GM23338 (cell line): ENCODE data around the gene DMD. TPM values are rescaled to one million over a fixed set of nuclear protein-coding genes. Genes with fewer than 3 reads are reported as not detected.

Experiments
- ATAC-seq: fragments of 200-7000 bp; cut with Tn5 transposase; 3 replicates; pipeline ENCODE4 v1.9.1; 2020
- DNase-seq: peaks from one replicate; pipeline ENCODE4 v3.0.0-alpha.2; 2015; ENCODE audit warnings: low spot score
- H2AFZ ChIP-seq: fragments of 200-600 bp; sonication (generic); 2 replicates; pipeline ENCODE4 v1.8.0; 2016; ENCODE audit warnings: antibody characterized with exemption, mild to moderate bottlenecking, moderate library complexity
- H3F3A ChIP-seq: fragments of 200-600 bp; sonication (generic); replicated peaks from 2 replicates; pipeline ENCODE4 v1.8.0; 2017; ENCODE audit warnings: antibody characterized with exemption, mixed run types, low read depth
- H3K27ac ChIP-seq: fragments of 200-600 bp; sonication (generic); 2 replicates; pipeline ENCODE4 v1.6.1; 2016; ENCODE audit warnings: low read depth
- H3K27me3 ChIP-seq: fragments of 200-600 bp; sonication (generic); 2 replicates; pipeline ENCODE4 v1.8.0; 2016; ENCODE audit warnings: mild to moderate bottlenecking, mixed run types, moderate library complexity; ENCODE audit not compliant: insufficient read depth
- H3K36me3 ChIP-seq: fragments of 200-600 bp; sonication (generic); 2 replicates; pipeline ENCODE4 v1.8.0; 2016; ENCODE audit warnings: mild to moderate bottlenecking; ENCODE audit not compliant: insufficient read depth
- H3K4me1 ChIP-seq: fragments of 200-600 bp; sonication (generic); 2 replicates; pipeline ENCODE4 v1.8.0; 2016; ENCODE audit warnings: mild to moderate bottlenecking, moderate library complexity; ENCODE audit not compliant: insufficient read depth
- H3K4me2 ChIP-seq: fragments of 200-600 bp; sonication (generic); 2 replicates; pipeline ENCODE4 v1.7.1; 2017; ENCODE audit warnings: mixed run types
- H3K4me3 ChIP-seq: fragments of 200-600 bp; sonication (generic); 2 replicates; pipeline ENCODE4 v1.6.1; 2016; ENCODE audit warnings: mixed run types
- H3K79me2 ChIP-seq: fragments of 200-600 bp; sonication (generic); replicated peaks from 2 replicates; pipeline ENCODE4 v1.8.0; 2017; ENCODE audit warnings: mild to moderate bottlenecking; ENCODE audit not compliant: insufficient read depth
- H3K9me2 ChIP-seq: fragments of 200-600 bp; sonication (generic); 2 replicates; pipeline ENCODE4 v1.8.0; 2017; ENCODE audit not compliant: insufficient read depth
- H4K20me1 ChIP-seq: fragments of 200-600 bp; sonication (generic); replicated peaks from 2 replicates; pipeline ENCODE4 v1.8.0; 2017; ENCODE audit warnings: mild to moderate bottlenecking; ENCODE audit not compliant: insufficient read depth
- H3K27ac Mint-ChIP-seq: 2 replicates; pipeline ENCODE4 v1.8.0; 2020; ENCODE audit warnings: inconsistent platforms, mild to moderate bottlenecking, moderate library complexity, mixed read lengths
- H3K27me3 Mint-ChIP-seq: 3 replicates; pipeline ENCODE4 v1.8.0; 2022; ENCODE audit warnings: low read depth, mild to moderate bottlenecking, moderate library complexity, mixed read lengths, inconsistent platforms; ENCODE audit not compliant: insufficient read depth, poor library complexity
- H3K36me3 Mint-ChIP-seq: 3 replicates; pipeline ENCODE4 v1.8.0; 2021; ENCODE audit warnings: low read depth, mild to moderate bottlenecking, inconsistent platforms, moderate library complexity, mixed read lengths
- H3K4me1 Mint-ChIP-seq: 3 replicates; pipeline ENCODE4 v1.8.0; 2020; ENCODE audit warnings: mild to moderate bottlenecking, inconsistent platforms, mixed read lengths
- H3K4me3 Mint-ChIP-seq: 3 replicates; pipeline ENCODE4 v1.8.0; 2021; ENCODE audit warnings: moderate library complexity, mild to moderate bottlenecking, inconsistent platforms, mixed read lengths
- H3K9me3 Mint-ChIP-seq: 3 replicates; pipeline ENCODE4 v1.8.0; 2020; ENCODE audit warnings: moderate library complexity, mild to moderate bottlenecking, inconsistent platforms, mixed read lengths
- ETS1 ChIP-seq: IDR thresholded peaks from 2 replicates; pipeline ENCODE4 v1.6.1; 2016; ENCODE audit warnings: antibody characterized with exemption
- EZH2 ChIP-seq: fragments of 200-600 bp; sonication (generic); IDR thresholded peaks from one replicate; pipeline ENCODE4 v1.8.0; 2017; ENCODE audit warnings: antibody characterized with exemption, mild to moderate bottlenecking, low read depth; ENCODE audit not compliant: unreplicated experiment
- JUNB ChIP-seq: IDR thresholded peaks from one replicate; pipeline ENCODE4 v1.6.1; 2016; ENCODE audit warnings: antibody characterized with exemption; ENCODE audit not compliant: unreplicated experiment
- POLR2AphosphoS5 ChIP-seq: IDR thresholded peaks from 2 replicates; pipeline ENCODE4 v1.6.1; 2016; ENCODE audit warnings: antibody characterized with exemption, low read depth
- ZNF462 ChIP-seq: fragments of 250-450 bp; sonication (Bioruptor Pico); IDR thresholded peaks from 2 replicates; pipeline ENCODE4 v1.5.0; 2020; ENCODE audit warnings: mild to moderate bottlenecking, moderate library complexity
- polyA plus RNA-seq: library from polyadenylated mRNA; unstranded; fragments of >200 nt; fragmentation: Nextera tagmentation; extraction: Ambion mirVana; gene quantifications from 2 replicates; pipeline ENCODE4 v1.2.1, GENCODE V29; 2016
- total RNA-seq: library from RNA; depleted of rRNA; stranded (reverse); fragments of >200 nt; shearing (Covaris generic); gene quantifications from 2 replicates; pipeline ENCODE4 v1.2.3, GENCODE V29; 2014

The DMD gene
- total and polyA plus RNA-seq, 2 experiments from 2014 or later: 4.5 to 7.6 TPM

GRCh38 chrX:32780109-32780508 is 431.2 kb downstream of the DMD start (continued):
- TF ChIP-seq ZNF462 (CRISPR knock-in tag) (no peak), JUNB (no peak), POLR2AphosphoS5 (no peak)

GRCh38 chrX:32778965-32779364 is 432.4 kb downstream of the DMD start:
- H3K9me2 ChIP-seq: no peaks in the 10 kb centered on the region
- Mint-ChIP-seq H3K9me3 (peaks cover 19% of the 10 kb centered on the region; the same call in 2 of the 3 replicates), H3K27ac (no peak overlapping the region), H3K4me1 (peaks cover 8% of the 10 kb centered on the region; the same call in 2 of the 3 replicates), H3K27me3 (peaks cover 1% of the 10 kb centered on the region), H3K36me3 (peaks cover 14% of the 10 kb centered on the region; the same call in 2 of the 3 replicates), H3K4me3 (no peak overlapping the region)
- ATAC-seq: no peak
- no peaks in the 10 kb centered on the region for H3K79me2 ChIP-seq
- H2AFZ ChIP-seq: no peak overlapping the region
- no peaks in the 10 kb centered on the region for H4K20me1 ChIP-seq
- DNase-seq: no peak
- no peaks in the 10 kb centered on the region for H3K36me3 ChIP-seq
- peaks cover 14% of the 10 kb centered on the region; the same call in 1 of the 2 replicates for H3K4me1 ChIP-seq
- H3K4me2 ChIP-seq: no peak overlapping the region
- H3K27ac ChIP-seq: no peak overlapping the region
- H3F3A ChIP-seq: no peaks in the 10 kb centered on the region
- H3K27me3 ChIP-seq: no peaks in the 10 kb centered on the region
- no peak overlapping the region for H3K4me3 ChIP-seq
- TF ChIP-seq ZNF462 (CRISPR knock-in tag): no peak
- no peak for TF ChIP-seq EZH2
- no peak for TF ChIP-seq ETS1
